GM23248 (cell line): Measurements from ENCODE around the gene KIAA1549. TPM values are rescaled to one million over a fixed set of nuclear protein-coding genes. Genes with fewer than 3 reads are reported as not detected.
"Not testable (repeated sequence)": the region's sequence is repeated elsewhere in the genome, so short reads cannot be mapped to it uniquely, and the experiment has no call there.

ENCODE experiments used
- DNase-seq: peaks from one replicate; pipeline ENCODE4 v3.0.0-alpha.2; 2015
- H2AFZ ChIP-seq: fragments of 200-600 bp; sonication (generic); 2 replicates; pipeline ENCODE4 v1.6.1; 2016; ENCODE audit warnings: antibody characterized with exemption
- H3F3A ChIP-seq: fragments of 200-600 bp; sonication (generic); 2 replicates; pipeline ENCODE4 v1.6.1; 2016; ENCODE audit warnings: mild to moderate bottlenecking, antibody characterized with exemption, mixed run types; ENCODE audit not compliant: insufficient read depth
- H3K27ac ChIP-seq: fragments of 200-600 bp; sonication (generic); 2 replicates; pipeline ENCODE4 v1.5.1; 2016; ENCODE audit warnings: mild to moderate bottlenecking
- H3K27me3 ChIP-seq: fragments of 200-600 bp; sonication (generic); replicated peaks from 2 replicates; pipeline ENCODE4 v1.6.1; 2016; ENCODE audit warnings: mild to moderate bottlenecking; ENCODE audit not compliant: insufficient read depth
- H3K36me3 ChIP-seq: fragments of 200-600 bp; sonication (generic); 2 replicates; pipeline ENCODE4 v1.6.1; 2016; ENCODE audit warnings: low read depth, mild to moderate bottlenecking
- H3K4me1 ChIP-seq: fragments of 200-600 bp; sonication (generic); 2 replicates; pipeline ENCODE4 v1.6.1; 2016; ENCODE audit warnings: mild to moderate bottlenecking; ENCODE audit not compliant: insufficient read depth
- H3K4me2 ChIP-seq: fragments of 200-600 bp; sonication (generic); one replicate; pipeline ENCODE4 v1.6.1; 2016; ENCODE audit warnings: mild to moderate bottlenecking; ENCODE audit not compliant: unreplicated experiment
- H3K4me3 ChIP-seq: fragments of 200-600 bp; sonication (generic); 2 replicates; pipeline ENCODE4 v1.5.1; 2016; ENCODE audit warnings: mild to moderate bottlenecking
- H3K79me2 ChIP-seq: fragments of 200-600 bp; sonication (generic); 2 replicates; pipeline ENCODE4 v1.6.1; 2016; ENCODE audit warnings: mild to moderate bottlenecking; ENCODE audit not compliant: insufficient read depth
- H3K9ac ChIP-seq: fragments of 200-600 bp; sonication (generic); 2 replicates; pipeline ENCODE4 v1.6.1; 2016; ENCODE audit warnings: mild to moderate bottlenecking
- H3K9me2 ChIP-seq: fragments of 200-600 bp; sonication (generic); 2 replicates; pipeline ENCODE4 v1.6.1; 2016; ENCODE audit warnings: mixed run types, mild to moderate bottlenecking, moderate library complexity; ENCODE audit not compliant: insufficient read depth
- H3K9me3 ChIP-seq: fragments of 200-600 bp; sonication (generic); one replicate; pipeline ENCODE4 v1.6.1; 2017; ENCODE audit warnings: low read depth
- H4K20me1 ChIP-seq: fragments of 200-600 bp; sonication (generic); 2 replicates; pipeline ENCODE4 v1.6.0; 2016; ENCODE audit not compliant: insufficient read depth
- EZH2 ChIP-seq: fragments of 200-600 bp; sonication (generic); IDR thresholded peaks from 2 replicates; pipeline ENCODE4 v1.6.1; 2018; ENCODE audit warnings: antibody characterized with exemption, mild to moderate bottlenecking; ENCODE audit not compliant: insufficient read depth, poor library complexity, severe bottlenecking
- EZH2phosphoT487 ChIP-seq: fragments of 200-600 bp; sonication (generic); IDR thresholded peaks from 2 replicates; pipeline ENCODE4 v1.6.1; 2018; ENCODE audit warnings: antibody characterized with exemption, moderate library complexity, mild to moderate bottlenecking, low read depth; ENCODE audit not compliant: insufficient read depth
- WGBS, 2 experiments: methylation state at CpG; one replicate each; pipeline ENCODE4 v1.1.6; 2015 to 2017; ENCODE audit warnings: low lambda C conversion rate in 2 of 2, low coverage in 1 of 2; ENCODE audit errors: missing lambda C conversion rate in 2 of 2; 5-methylcytosine and 5-hydroxymethylcytosine counted together
- in situ Hi-C: fragments of 300-500 bp; cut with MboI; formaldehyde crosslinking; loops from 2 replicates; pipeline ENCODE4 v1.15.0; 2020
- polyA plus RNA-seq: library from polyadenylated mRNA; unstranded; fragments of >200 nt; fragmentation: Nextera tagmentation; extraction: Ambion mirVana; gene quantifications from 2 replicates; pipeline ENCODE4 v1.2.1, GENCODE V29; 2016
- total RNA-seq: library from RNA; depleted of rRNA; stranded (reverse); fragments of >200 nt; shearing (Covaris generic); gene quantifications from 2 replicates; pipeline ENCODE4 v1.2.3, GENCODE V29; 2014

KIAA1549 gene
- total and polyA plus RNA-seq, 2 experiments from 2014 or later: 2.1 to 3.0 TPM

- Histone ChIP-seq H3K9me3 (no peaks in the 10 kb centered on the region), H3K36me3 (no peaks in the 10 kb centered on the region), H3K79me2 (peaks cover 44% of the 10 kb centered on the region), H3F3A (no peaks in the 10 kb centered on the region), H3K9me2 (no peaks in the 10 kb centered on the region), H3K27me3 (no peaks in the 10 kb centered on the region), H4K20me1 (no peaks in the 10 kb centered on the region), H3K9ac (no peak overlapping the region), H3K4me3 (no peak overlapping the region), H3K4me1 (no peaks in the 10 kb centered on the region), H3K4me2 (no peak overlapping the region), H3K27ac (no peak overlapping the region), H2AFZ (no peak overlapping the region)
- in situ Hi-C loops: no loop called here
- TF ChIP-seq EZH2: no peak
- no peak for TF ChIP-seq EZH2phosphoT487
- DNase-seq: no peak
- WGBS, 2 experiments: 83 to 96% methylated on average over 3 of the region's 3 CpGs
Observed at GRCh38 chr7:138945154-138945553, 36.0 kb downstream of the KIAA1549 start.

- Histone ChIP-seq H4K20me1 (no peaks in the 10 kb centered on the region), H3K4me1 (no peaks in the 10 kb centered on the region), H3K79me2 (peaks cover 41% of the 10 kb centered on the region), H3K9me3 (no peaks in the 10 kb centered on the region), H3K4me2 (no peak overlapping the region), H3K36me3 (no peaks in the 10 kb centered on the region), H3K27ac (no peak overlapping the region), H3F3A (no peaks in the 10 kb centered on the region), H2AFZ (no peak overlapping the region), H3K4me3 (no peak overlapping the region), H3K9ac (no peak overlapping the region), H3K27me3 (no peaks in the 10 kb centered on the region), H3K9me2 (no peaks in the 10 kb centered on the region)
- 97 to 98% methylated on average over 2 of the region's 2 CpGs for WGBS, 2 experiments
- in situ Hi-C loops: no loop called here
- DNase-seq: no peak
- TF ChIP-seq EZH2phosphoT487: no peak
- TF ChIP-seq EZH2: no peak
Observed at GRCh38 chr7:138944592-138944991, 36.6 kb downstream of the KIAA1549 start.

- TF ChIP-seq EZH2phosphoT487 (no peak), EZH2 (no peak)
- no peaks in the 10 kb centered on the region for H3K27me3 ChIP-seq
- DNase-seq: no peak
- in situ Hi-C loops: no loop called here
- no peak overlapping the region for H3K4me3 ChIP-seq
- no peak overlapping the region for H3K27ac ChIP-seq
- no peaks in the 10 kb centered on the region for H3K9me2 ChIP-seq
- H3K4me1 ChIP-seq: no peaks in the 10 kb centered on the region
- no peak overlapping the region for H3K4me2 ChIP-seq
- H3K79me2 ChIP-seq: peaks cover 34% of the 10 kb centered on the region
- H2AFZ ChIP-seq: no peak overlapping the region
- no peaks in the 10 kb centered on the region for H3K9me3 ChIP-seq
- H3F3A ChIP-seq: no peaks in the 10 kb centered on the region
- H4K20me1 ChIP-seq: no peaks in the 10 kb centered on the region
- no peaks in the 10 kb centered on the region for H3K36me3 ChIP-seq
- WGBS, 2 experiments: 93 to 97% methylated on average over 11 of the region's 11 CpGs
- no peak overlapping the region for H3K9ac ChIP-seq
Observed at GRCh38 chr7:138943061-138943460, 38.1 kb downstream of the KIAA1549 start.

- Histone ChIP-seq H3K9me2 (no peaks in the 10 kb centered on the region), H3K36me3 (no peaks in the 10 kb centered on the region), H2AFZ (no peak overlapping the region), H3K4me3 (no peak overlapping the region), H3F3A (no peaks in the 10 kb centered on the region), H3K27ac (no peak overlapping the region), H3K79me2 (peaks cover 28% of the 10 kb centered on the region), H4K20me1 (no peaks in the 10 kb centered on the region), H3K9me3 (no peaks in the 10 kb centered on the region), H3K9ac (no peak overlapping the region), H3K4me1 (no peaks in the 10 kb centered on the region), H3K27me3 (no peaks in the 10 kb centered on the region), H3K4me2 (no peak overlapping the region)
- DNase-seq: no peak
- TF ChIP-seq EZH2phosphoT487 (no peak), EZH2 (no peak)
- 88 to 93% methylated on average over 4 of the region's 4 CpGs for WGBS, 2 experiments
- in situ Hi-C loops: no loop called here
Observed at GRCh38 chr7:138941545-138941944, 39.6 kb downstream of the KIAA1549 start.

GRCh38 chr7:138940602-138941001 lies 40.6 kb downstream of the KIAA1549 start:
- H3K4me3 ChIP-seq, H3K4me2 ChIP-seq, H3K27ac ChIP-seq, H2AFZ ChIP-seq, H3K9me3 ChIP-seq, H3K27me3 ChIP-seq, H4K20me1 ChIP-seq, DNase-seq, H3F3A ChIP-seq, H3K4me1 ChIP-seq, H3K9ac ChIP-seq, H3K36me3 ChIP-seq, in situ Hi-C loops, H3K9me2 ChIP-seq: not testable (repeated sequence)
- H3K79me2 ChIP-seq: peaks cover 25% of the 10 kb centered on the region
- 90 to 100% methylated on average over 1 of the region's 1 CpG for WGBS, 2 experiments
